NCI-H446 (cell line): ENCODE data around the gene ELK1.

Source experiments
- DNase-seq, 2 experiments: peaks; one replicate each; lab custom pipeline; 2025; lab: John Stamatoyannopoulos, UW

The ELK1 gene

GRCh38 chrX:47644557-47645091 lies 5.7 kb downstream of the ELK1 start:
- DNase-seq, result no peak

GRCh38 chrX:47643926-47644325 lies 6.4 kb downstream of the ELK1 start:
- no peak for DNase-seq

GRCh38 chrX:47638816-47639215 lies 11.5 kb downstream of the ELK1 start:
- DNase-seq, result no peak

GRCh38 chrX:47637546-47638195 lies 12.7 kb downstream of the ELK1 start:
- no peak for DNase-seq

GRCh38 chrX:47634871-47635575 lies 15.3 kb downstream of the ELK1 start:
- no peak for DNase-seq

GRCh38 chrX:47633689-47634590 lies 16.4 kb downstream of the ELK1 start:
- DNase-seq, result no peak

GRCh38 chrX:47632666-47633065 lies 17.7 kb downstream of the ELK1 start:
- no peak for DNase-seq

- no peak for DNase-seq
These were observed 18.7 kb downstream of the ELK1 start for GRCh38 chrX:47631676-47632075.

GRCh38 chrX:47629419-47630200 lies 20.8 kb downstream of the ELK1 start, which contains the start of gene CFP:
CFP (minus strand) TSS chrX:47629930; CDS start chrX:47629844, 86 bp downstream.
- DNase-seq, result no peak

- DNase-seq, result no peak
These were observed 21.4 kb downstream of the ELK1 start for GRCh38 chrX:47628982-47629381.

- DNase-seq, result no peak
These were observed 25.0 kb downstream of the ELK1 start for GRCh38 chrX:47625365-47625764.

GRCh38 chrX:47623540-47624027 lies 26.8 kb downstream of the ELK1 start:
- peak; percentile 30 to 87 for DNase-seq

- no peak for DNase-seq
These were observed 28.5 kb downstream of the ELK1 start for GRCh38 chrX:47621851-47622250.

- no peak for DNase-seq
These were observed 30.1 kb downstream of the ELK1 start for GRCh38 chrX:47620303-47620685.

GRCh38 chrX:47619486-47620302 lies 30.7 kb downstream of the ELK1 start, which contains the start of gene SYN1:
SYN1 (minus strand) TSS chrX:47619857; CDS start chrX:47619728, 129 bp downstream.
- DNase-seq, result peak; percentile 8 to 86

- no peak for DNase-seq
These were observed 31.4 kb downstream of the ELK1 start for GRCh38 chrX:47618923-47619485.

- no peak for DNase-seq
These were observed 35.7 kb downstream of the ELK1 start for GRCh38 chrX:47614618-47615017.

- DNase-seq, result no peak
These were observed 37.3 kb downstream of the ELK1 start for GRCh38 chrX:47613082-47613481.

GRCh38 chrX:47612418-47612817 lies 37.9 kb downstream of the ELK1 start:
- no peak for DNase-seq

GRCh38 chrX:47611926-47612325 lies 38.4 kb downstream of the ELK1 start:
- no peak for DNase-seq
